Mesenchymal stem cell (in vitro differentiated cells and primary cell): ENCODE measurements around the gene URI1. TPM values are rescaled to one million over a fixed set of nuclear protein-coding genes. Genes with fewer than 3 reads are reported as not detected.

Experiments
- DNase-seq: peaks from one replicate; pipeline ENCODE4 v3.0.0-alpha.2; 2013
- H2AFZ ChIP-seq: one replicate; pipeline ENCODE4 v1.6.1; 2013; ENCODE audit warnings: low read depth, mild to moderate bottlenecking, control low read depth, inconsistent platforms, low read length, moderate library complexity
- H2AK5ac ChIP-seq: 2 replicates; pipeline ENCODE4 v1.6.1; 2013; ENCODE audit warnings: low read length, moderate library complexity, mild to moderate bottlenecking, inconsistent platforms; ENCODE audit not compliant: severe bottlenecking
- H2BK120ac ChIP-seq: one replicate; pipeline ENCODE4 v1.6.1; 2013; ENCODE audit warnings: low read depth, mild to moderate bottlenecking, inconsistent platforms, low read length, moderate library complexity
- H2BK12ac ChIP-seq, 2 experiments: one replicate each; pipeline ENCODE4 v1.6.1; 2013; ENCODE audit warnings: inconsistent platforms in 2 of 2, low read length in 2 of 2, mild to moderate bottlenecking in 2 of 2, moderate library complexity in 2 of 2, control low read depth in 1 of 2
- H2BK15ac ChIP-seq: one replicate; pipeline ENCODE4 v1.6.1; 2013; ENCODE audit warnings: mild to moderate bottlenecking, low read depth, inconsistent platforms; ENCODE audit not compliant: poor library complexity, severe bottlenecking
- H2BK5ac ChIP-seq: 2 replicates; pipeline ENCODE4 v1.6.1; 2013; ENCODE audit warnings: low read depth, mild to moderate bottlenecking, low read length, control low read depth, inconsistent platforms; ENCODE audit not compliant: poor library complexity, severe bottlenecking
- H3K14ac ChIP-seq, 2 experiments: one replicate each; pipeline ENCODE4 v1.6.1; 2013; ENCODE audit warnings: inconsistent platforms in 2 of 2, low read length in 2 of 2, control low read depth in 1 of 2, mild to moderate bottlenecking in 1 of 2, moderate library complexity in 1 of 2
- H3K18ac ChIP-seq, 2 experiments: one replicate each; pipeline ENCODE4 v1.6.1; 2013; ENCODE audit warnings: inconsistent platforms in 2 of 2, low read length in 2 of 2, control low read depth in 1 of 2, low read depth in 1 of 2, mild to moderate bottlenecking in 1 of 2
- H3K23ac ChIP-seq, 2 experiments: one replicate each; pipeline ENCODE4 v1.6.1; 2013; ENCODE audit warnings: inconsistent platforms in 2 of 2, low read length in 2 of 2, mild to moderate bottlenecking in 2 of 2, moderate library complexity in 2 of 2, control low read depth in 1 of 2
- H3K27ac ChIP-seq: 2 replicates; pipeline ENCODE4 v1.5.1; 2013; ENCODE audit warnings: mild to moderate bottlenecking, moderate library complexity, low read length, control low read depth, inconsistent platforms; ENCODE audit not compliant: poor library complexity, severe bottlenecking
- H3K27me3 ChIP-seq, 2 experiments: 2 replicates each; pipeline versions ENCODE4 v1.6.1 to v1.7.0; 2013; ENCODE audit warnings: low read length in 2 of 2, mild to moderate bottlenecking in 2 of 2, moderate library complexity in 2 of 2, control low read depth in 1 of 2, inconsistent platforms in 1 of 2; ENCODE audit not compliant: control insufficient read depth in 1 of 2, insufficient read depth in 1 of 2
- H3K36me3 ChIP-seq, 2 experiments: 2 replicates each; pipeline versions ENCODE4 v1.6.1 to v1.7.0; 2013; ENCODE audit warnings: low read length in 2 of 2, control low read depth in 1 of 2, inconsistent platforms in 1 of 2, low read depth in 1 of 2, mild to moderate bottlenecking in 1 of 2; ENCODE audit not compliant: insufficient read depth in 2 of 2, control insufficient read depth in 1 of 2
- H3K4ac ChIP-seq, 2 experiments: one replicate each; pipeline ENCODE4 v1.6.1; 2013; ENCODE audit warnings: inconsistent platforms in 2 of 2, low read length in 2 of 2, mild to moderate bottlenecking in 2 of 2, moderate library complexity in 2 of 2, control low read depth in 1 of 2, low read depth in 1 of 2
- H3K4me1 ChIP-seq: 2 replicates; pipeline ENCODE4 v1.6.1; 2013; ENCODE audit warnings: low read depth, low read length, control low read depth; ENCODE audit not compliant: control insufficient read depth, insufficient read depth
- H3K4me2 ChIP-seq: 2 replicates; pipeline ENCODE4 v1.6.1; 2013; ENCODE audit warnings: low read length, mild to moderate bottlenecking, inconsistent platforms; ENCODE audit not compliant: poor library complexity, severe bottlenecking
- H3K4me3 ChIP-seq, 2 experiments: 2 replicates each; pipeline versions ENCODE4 v1.5.1 to v1.7.0; 2013; ENCODE audit warnings: low read length in 2 of 2, mild to moderate bottlenecking in 2 of 2, control low read depth in 1 of 2, low read depth in 1 of 2; ENCODE audit not compliant: insufficient read depth in 1 of 2
- H3K79me1 ChIP-seq: replicated peaks from 2 replicates; pipeline ENCODE4 v1.6.1; 2013; ENCODE audit warnings: mild to moderate bottlenecking, control low read depth, low read length, inconsistent platforms; ENCODE audit not compliant: poor library complexity, severe bottlenecking
- H3K9ac ChIP-seq: 2 replicates; pipeline ENCODE4 v1.7.0; 2013; ENCODE audit warnings: mild to moderate bottlenecking, low read length, moderate library complexity
- H3K9me3 ChIP-seq: 2 replicates; pipeline ENCODE4 v1.7.0; 2013; ENCODE audit warnings: mild to moderate bottlenecking, low read length; ENCODE audit not compliant: control insufficient read depth
- H4K8ac ChIP-seq: one replicate; pipeline ENCODE4 v1.6.1; 2013; ENCODE audit warnings: inconsistent platforms, mild to moderate bottlenecking, low read length, moderate library complexity
- H4K91ac ChIP-seq: one replicate; pipeline ENCODE4 v1.6.1; 2013; ENCODE audit warnings: mild to moderate bottlenecking, low read length, inconsistent platforms
- WGBS: methylation state at CpG from one replicate; pipeline ENCODE4 v1.1.7; 2013; ENCODE audit warnings: mixed read lengths; 5-methylcytosine and 5-hydroxymethylcytosine counted together
- small RNA-seq: library from polyadenylated mRNA; stranded (forward); fragments of <200 nt; extraction: miRNeasy Mini kit (QIAGEN cat#:217004); gene quantifications from one replicate; pipeline ENCODE3, GENCODE V24; 2013; ENCODE audit warnings: low read depth

The URI1 gene

DNA sequence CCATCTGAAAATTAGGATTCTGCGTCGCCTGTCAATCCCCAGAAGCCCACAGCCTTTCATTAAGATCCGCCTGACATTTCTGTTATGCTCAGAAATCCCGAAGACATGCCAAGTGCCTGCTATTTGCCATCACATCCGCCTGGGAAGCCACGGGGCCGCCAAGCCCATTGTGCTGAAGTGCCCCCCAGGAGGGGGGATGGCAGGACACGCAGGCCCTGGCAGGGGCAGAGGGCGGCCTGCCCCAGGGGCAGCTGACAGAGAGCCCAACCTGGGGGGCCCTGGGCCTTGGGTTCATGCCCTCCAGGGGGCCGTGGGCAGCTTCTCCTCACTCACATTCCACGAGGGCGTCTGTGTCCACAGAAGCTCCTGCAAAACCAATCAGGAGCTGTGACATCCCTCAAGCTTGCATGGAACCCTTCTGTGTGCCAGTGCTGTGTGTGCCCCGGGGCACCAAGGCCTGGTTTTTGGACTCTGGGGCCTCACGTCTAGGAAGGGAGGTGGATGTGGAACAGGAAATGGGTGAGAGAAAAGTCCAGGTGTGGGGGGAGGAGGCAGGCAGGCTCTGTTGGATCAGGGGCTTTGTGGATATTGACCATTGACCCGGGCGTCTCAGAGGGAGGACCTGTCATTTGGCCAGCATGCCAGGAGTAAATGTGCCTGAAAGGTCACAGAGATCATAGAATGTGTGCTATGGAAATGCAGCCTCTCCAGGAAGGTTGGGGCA lies 122.9 kb downstream of the URI1 start:
- no peak overlapping the region for H3K23ac ChIP-seq

DNA sequence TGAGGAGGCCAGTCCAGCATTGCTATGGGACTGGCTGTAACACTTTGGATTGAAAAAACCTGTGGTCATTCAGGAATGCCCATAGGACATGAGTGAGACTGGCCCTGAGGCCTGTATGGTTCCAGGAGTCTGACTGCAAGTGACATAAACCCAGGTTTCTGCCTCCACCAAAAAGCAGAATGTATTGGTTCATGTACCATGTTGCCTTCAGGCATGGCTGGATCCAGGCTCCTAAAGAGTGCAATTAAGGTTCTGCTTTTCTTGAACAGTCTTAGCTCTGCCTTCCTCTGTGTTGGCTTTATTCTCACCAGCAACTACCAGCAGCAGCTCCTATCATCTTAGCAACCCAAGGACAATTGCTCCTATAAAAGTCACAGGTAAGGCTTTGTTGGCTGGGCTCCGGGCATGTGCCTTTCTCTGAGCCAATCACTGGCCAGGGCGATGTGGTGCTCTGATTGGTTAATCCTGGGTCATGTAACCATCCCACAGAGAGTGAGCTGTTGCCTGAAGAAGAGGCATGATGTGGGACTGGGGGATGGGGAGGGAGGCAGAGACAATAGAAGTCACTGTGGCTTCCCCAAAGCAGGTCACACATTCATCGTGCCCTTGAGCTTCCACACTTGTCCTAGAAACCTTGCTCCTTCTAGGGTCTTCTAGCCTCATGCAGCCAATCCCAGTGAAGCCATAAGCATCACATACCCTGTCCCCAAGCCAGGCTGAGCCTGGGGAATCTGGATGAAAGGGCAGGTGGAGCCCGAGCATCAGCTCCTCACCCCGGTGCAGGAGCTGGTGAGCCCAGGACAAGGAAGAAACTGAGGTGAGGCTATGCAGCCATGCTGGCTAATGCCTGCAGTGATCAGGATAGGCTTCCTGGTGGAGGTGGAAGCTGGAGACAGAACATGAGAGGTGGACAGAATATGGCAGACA lies 123.9 kb downstream of the URI1 start:
- H2BK12ac ChIP-seq, result no peak overlapping the region
- WGBS, result 82% methylated on average over 5 of the region's 5 CpGs

More for the DNA sequence above, 122.9 kb downstream of the URI1 start:
- no peak overlapping the region for H3K4ac ChIP-seq
- H2BK15ac ChIP-seq, result no peak overlapping the region
- H4K8ac ChIP-seq, result no peak overlapping the region
- no peaks in the 10 kb centered on the region for H3K9me3 ChIP-seq
- H2BK12ac ChIP-seq, result no peak overlapping the region
- no peak overlapping the region for H2BK5ac ChIP-seq
- no peak overlapping the region for H2AFZ ChIP-seq
- DNase-seq, result no peak
- H3K14ac ChIP-seq, result no peak overlapping the region
- H3K18ac ChIP-seq, result no peak overlapping the region
- H3K27ac ChIP-seq, result no peak overlapping the region
- H3K4me2 ChIP-seq, result no peak overlapping the region
- no peak overlapping the region for H4K91ac ChIP-seq
- H3K79me1 ChIP-seq, result no peaks in the 10 kb centered on the region
- H3K4me1 ChIP-seq, result no peaks in the 10 kb centered on the region
- peaks cover 3 to 10% of the 10 kb centered on the region in 2 experiments for H3K27me3 ChIP-seq
- no peak overlapping the region for H2AK5ac ChIP-seq
- H3K9ac ChIP-seq, result no peak overlapping the region
- 76% methylated on average over 16 of the region's 16 CpGs for WGBS
- H3K4me3 ChIP-seq, result no peak overlapping the region
- H3K36me3 ChIP-seq, result no peaks in the 10 kb centered on the region
- H2BK120ac ChIP-seq, result no peak overlapping the region

More for the DNA sequence above, 123.9 kb downstream of the URI1 start:
- no peak overlapping the region for H2AK5ac ChIP-seq
- H2AFZ ChIP-seq, result no peak overlapping the region
- H2BK5ac ChIP-seq, result no peak overlapping the region
- H2BK120ac ChIP-seq, result no peak overlapping the region
- H3K23ac ChIP-seq, result no peak overlapping the region
- H3K4me2 ChIP-seq, result no peak overlapping the region
- H3K36me3 ChIP-seq, result no peaks in the 10 kb centered on the region
- no peak overlapping the region for H3K4me3 ChIP-seq
- no peak overlapping the region for H4K91ac ChIP-seq
- H3K27ac ChIP-seq, result no peak overlapping the region
- H3K79me1 ChIP-seq, result no peaks in the 10 kb centered on the region
- H2BK15ac ChIP-seq, result no peak overlapping the region
- no peak for DNase-seq
- H3K14ac ChIP-seq, result no peak overlapping the region
- no peak overlapping the region for H4K8ac ChIP-seq
- H3K18ac ChIP-seq, result no peak overlapping the region
- no peaks in the 10 kb centered on the region for H3K9me3 ChIP-seq
- H3K27me3 ChIP-seq, result peaks cover 3 to 10% of the 10 kb centered on the region in 2 experiments
- H3K4ac ChIP-seq, result no peak overlapping the region
- H3K9ac ChIP-seq, result no peak overlapping the region
- no peaks in the 10 kb centered on the region for H3K4me1 ChIP-seq

Small RNA genes lying within 50 kb of the gene (small RNA-seq; reads per million reads assigned to genes)
- gene AC008798.1 (not detected), gene TAF9P3 (not detected)
